ENCODE data around the gene MYH15.
"Not testable (repeated sequence)": the region's sequence is repeated elsewhere in the genome, so short reads cannot be mapped to it uniquely, and the experiment has no call there.

The MYH15 gene

DNA sequence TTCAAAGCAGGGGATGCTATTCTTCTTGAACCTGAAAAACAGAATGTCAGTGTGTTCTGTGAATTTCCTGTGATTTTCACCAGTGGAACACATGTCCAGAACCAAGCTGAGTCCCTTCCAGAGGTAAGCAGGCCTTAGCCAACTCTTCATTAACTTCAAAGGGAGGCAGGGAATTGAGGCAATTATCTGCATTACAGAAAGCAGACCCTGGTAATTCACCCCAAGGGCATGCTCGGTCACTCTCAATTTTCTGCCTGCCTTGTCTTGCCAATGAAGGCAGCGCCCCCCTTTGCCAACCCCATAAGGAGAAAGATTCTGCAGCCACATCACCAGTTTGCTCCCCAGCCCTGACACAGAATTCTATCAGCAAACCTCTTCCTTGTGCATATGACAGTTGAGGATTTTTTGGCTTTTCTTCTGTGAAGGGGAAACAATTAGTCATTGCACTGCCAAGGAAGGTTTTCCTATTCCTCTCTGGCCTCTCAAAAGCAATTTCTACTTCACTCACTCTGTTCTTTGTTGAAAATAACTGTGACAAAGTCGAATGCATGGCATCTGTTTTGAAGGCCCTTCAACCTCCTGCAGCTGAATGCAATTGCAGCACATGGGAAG is 128.8 kb downstream of the MYH15 start:
- FAIRE-seq, result no peak

DNA sequence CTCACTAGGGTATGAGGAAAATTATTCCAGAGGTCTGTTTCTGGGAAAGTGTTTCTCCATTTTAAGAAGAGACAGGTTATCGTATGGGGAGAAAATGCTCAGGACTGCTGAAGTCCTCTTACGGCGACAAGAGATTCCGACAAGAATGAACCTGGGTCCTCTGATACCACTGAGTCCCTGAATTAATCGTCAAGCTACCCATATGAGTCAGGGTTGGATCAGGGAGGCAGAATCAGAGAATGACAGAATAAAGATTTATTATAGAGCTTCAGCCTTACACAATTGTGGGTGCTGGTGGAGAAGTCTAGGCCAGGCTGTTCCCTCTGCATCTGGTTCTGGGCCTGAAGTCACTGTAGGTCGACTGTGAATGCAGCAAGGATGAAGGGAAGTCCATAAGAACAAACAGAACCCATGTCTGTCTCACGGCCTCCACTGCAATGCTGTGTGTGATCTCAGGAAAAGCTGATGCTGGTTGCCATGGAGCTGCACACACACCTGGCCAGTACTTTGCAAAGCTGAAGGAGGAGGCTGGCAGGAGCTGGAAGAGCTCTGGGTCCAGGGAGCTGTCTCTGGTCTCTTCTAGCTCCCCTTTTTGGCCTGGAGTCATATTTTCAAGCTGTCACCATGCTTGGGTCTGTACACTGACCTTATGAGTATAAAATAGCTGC is 130.1 kb downstream of the MYH15 start:
- no peak for FAIRE-seq

DNA sequence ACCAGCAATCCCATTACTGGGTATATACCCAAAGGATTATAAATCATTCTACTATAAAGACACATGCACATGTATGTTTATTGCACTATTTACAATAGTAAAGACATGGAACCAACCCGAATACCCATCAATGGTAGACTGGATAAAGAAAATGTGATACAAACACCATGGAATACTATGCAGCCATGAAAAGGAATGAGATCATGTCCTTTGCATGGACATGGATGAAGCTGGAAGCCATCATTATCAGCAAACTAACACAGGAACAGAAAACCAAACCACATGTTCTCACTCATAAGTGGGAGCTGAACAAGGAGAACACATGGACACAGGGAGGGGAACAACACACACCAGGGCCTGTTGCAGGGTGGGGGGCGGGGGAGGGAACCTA is 131.4 kb downstream of the MYH15 start:
- not testable (repeated sequence) for FAIRE-seq

DNA sequence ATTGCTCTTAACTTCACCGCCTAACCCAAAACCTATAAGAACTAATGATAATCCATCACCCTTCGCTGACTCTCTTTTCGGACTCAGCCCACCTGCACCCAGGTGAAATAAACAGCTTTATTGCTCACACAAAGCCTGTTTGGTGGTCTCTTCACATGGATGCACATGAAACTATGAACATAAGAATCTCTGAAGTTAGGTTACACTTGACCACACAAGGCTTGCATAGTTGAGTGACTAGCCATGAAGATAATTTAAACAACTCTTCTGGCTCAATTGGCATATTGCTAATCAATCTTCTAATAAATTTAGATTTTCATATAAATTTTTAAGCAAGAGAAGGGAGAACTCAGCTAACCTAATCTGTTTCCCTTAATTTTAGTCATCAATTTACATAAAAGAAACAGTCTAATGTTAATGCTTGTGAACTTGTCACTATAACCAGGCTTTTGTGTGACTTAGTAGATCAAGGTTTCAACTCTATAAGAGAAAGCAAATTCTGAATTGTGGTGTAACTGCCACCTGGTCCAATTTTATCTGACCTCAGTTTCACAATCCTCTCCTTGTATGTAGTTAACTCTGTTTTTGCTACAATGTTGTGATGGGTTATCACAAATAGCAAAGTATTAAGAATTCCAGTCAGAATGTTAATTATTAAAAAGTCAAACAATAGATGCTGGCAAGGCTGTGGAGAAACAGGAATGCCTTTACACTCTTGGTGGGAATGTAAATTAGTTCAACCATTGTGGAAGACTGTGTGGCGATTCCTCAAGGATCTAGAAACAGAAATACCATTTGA is 132.0 kb downstream of the MYH15 start:
- no peak for FAIRE-seq

DNA sequence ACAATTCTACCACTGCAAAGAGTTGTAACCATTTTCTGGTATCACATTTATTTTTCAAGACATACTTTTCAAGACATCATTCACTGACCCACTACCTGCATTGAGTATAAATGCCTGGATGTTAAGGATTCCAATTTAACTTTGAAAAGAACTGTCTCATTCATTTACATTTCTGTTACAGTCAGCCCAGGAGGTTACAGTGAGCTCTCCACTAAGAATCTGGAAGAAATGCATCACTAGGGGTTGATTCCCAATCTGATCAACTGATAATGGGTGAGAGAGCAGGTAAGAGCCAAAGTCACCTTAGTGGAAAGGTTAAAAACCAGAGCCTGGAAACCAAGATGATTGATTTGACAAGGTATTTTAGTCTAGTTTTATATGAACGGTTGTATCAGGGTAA is 133.0 kb downstream of the MYH15 start:
- no peak for FAIRE-seq

DNA sequence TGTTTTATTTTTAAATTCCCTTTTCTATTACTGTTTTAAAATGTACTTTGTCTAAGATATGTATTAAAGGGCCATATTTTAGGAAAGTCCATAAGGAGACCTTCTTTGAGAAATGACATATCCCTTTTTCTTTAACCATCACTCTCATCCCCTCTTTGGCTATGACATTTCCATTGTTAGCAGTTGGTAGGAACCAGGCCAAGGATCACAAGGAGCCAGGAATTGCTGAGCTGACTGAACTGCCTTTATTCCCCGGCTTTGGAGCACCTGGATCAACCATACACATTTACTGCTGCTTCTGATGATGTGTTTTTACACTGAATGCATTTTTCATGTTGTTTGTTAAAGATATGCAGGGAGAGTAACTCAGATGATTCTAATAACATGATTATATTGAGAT is 134.4 kb downstream of the MYH15 start:
- FAIRE-seq, result no peak

DNA sequence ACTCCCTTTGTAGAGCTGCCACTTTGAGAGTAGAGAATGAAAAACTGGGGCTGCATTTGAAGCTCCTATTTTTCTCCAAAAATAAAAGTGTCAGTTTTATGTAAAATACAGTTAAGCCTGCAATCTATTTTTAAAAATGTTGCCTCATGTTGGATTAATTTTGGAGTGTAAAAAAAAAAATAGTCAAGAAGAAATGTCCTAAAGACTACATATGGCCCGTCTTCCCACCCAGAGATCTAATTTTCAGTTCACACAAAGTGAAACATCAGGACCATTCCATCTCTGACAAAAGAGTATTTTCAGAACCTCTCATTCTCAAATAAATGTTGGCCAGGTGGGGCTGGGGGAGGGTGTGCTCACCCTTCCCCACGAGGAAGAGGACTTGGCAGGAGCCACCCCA is 151.4 kb downstream of the MYH15 start:
- no peak for FAIRE-seq

DNA sequence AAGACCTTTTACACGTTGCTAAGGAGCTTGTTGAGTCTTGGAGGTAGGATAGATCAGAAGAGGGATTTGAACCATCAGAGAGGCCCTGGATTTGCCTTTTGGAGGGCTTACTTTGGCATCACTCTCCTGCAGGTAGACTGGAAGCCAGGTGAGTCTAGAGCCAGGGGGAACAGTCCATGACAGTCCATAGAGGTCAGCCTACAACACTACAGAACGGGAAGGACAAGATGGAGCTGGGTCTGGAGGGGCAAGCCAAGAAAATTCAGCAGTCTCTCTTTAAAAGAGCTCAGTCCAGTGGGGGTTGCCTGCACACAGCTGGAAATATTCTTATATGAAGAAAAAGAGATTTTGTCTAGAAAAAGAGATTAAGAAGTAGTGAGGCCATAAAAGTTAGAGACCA is 153.4 kb downstream of the MYH15 start:
- FAIRE-seq, result no peak

DNA sequence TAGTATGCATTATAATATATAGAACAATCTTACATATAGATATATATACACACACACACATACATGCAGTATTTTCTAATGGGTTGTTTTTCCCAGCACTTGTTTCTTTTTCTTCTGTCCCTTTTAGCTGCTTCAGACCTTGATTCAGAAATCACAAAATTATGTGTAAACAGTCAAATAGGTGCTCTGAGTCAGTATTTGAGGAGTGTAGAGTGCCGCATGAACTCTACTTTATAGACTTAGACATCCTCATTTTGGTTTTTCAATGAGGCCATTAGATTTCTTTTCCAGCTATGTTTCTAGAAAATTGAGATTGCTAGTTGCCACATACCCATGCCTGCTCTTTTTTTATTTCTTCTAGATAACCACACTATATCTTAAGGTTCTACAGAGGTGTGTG is 155.8 kb downstream of the MYH15 start:
- FAIRE-seq, result no peak

DNA sequence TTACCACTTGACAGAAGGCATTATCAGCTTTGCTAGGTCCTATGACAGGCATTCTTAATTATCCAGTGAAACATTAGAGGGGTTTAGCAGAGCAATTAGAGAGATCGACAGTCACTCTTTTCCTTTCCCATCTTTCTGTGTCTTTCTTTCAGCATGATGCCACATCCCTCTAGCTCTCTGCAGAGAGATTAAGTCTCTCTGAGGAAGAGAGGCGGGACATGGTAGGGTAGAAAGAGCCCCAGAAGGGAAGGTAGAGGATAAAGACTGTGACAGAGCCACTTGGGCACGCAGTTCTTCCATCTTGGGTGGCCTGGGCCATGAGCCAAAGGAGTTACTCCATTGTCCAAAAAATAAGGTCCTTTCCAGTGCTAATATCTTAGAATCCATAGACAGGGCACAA is 158.2 kb downstream of the MYH15 start:
- FAIRE-seq, result no peak

DNA sequence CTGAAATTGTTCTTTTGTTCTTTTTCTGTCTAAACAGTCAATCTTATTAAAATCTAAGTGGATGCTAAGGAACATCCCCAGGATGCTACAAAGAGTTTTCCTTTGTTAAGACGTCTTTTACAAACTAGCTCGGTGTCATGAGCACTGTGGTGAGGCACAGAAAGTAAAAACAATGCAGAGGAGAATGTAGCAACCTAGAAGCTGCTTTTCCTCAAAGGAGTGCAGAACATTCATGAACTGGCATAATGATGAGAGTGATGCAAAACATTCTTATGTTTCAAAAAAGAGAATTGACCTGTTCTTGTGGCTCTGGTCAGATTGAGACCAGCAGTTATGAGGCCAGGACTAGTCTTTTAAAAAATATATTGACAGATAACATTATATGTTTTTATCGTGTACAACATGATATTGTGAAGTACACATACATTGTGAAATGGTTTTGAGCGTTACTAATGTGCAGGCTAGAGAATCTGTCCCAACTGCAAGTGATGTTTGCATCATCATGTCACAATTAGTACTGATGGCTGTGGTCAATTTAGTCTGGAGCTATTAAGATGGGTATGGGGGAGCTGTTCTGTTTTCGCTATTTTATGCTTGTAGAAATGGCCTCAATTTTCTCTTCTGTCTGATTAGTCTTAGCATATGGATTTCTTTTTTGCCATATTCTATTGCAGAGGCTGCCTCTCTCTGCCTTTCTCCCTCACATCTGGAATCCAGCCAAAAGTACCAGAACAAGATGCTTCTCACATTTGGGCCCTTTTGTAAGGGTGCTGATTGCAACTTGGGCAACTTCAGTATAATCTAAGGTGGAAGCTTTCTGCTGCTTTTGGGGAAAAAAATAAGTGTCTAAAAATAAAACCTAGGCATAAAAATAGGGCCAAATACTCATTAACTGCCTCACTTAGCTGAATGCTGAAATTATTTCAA is 163.8 kb downstream of the MYH15 start:
- no peak for FAIRE-seq

DNA sequence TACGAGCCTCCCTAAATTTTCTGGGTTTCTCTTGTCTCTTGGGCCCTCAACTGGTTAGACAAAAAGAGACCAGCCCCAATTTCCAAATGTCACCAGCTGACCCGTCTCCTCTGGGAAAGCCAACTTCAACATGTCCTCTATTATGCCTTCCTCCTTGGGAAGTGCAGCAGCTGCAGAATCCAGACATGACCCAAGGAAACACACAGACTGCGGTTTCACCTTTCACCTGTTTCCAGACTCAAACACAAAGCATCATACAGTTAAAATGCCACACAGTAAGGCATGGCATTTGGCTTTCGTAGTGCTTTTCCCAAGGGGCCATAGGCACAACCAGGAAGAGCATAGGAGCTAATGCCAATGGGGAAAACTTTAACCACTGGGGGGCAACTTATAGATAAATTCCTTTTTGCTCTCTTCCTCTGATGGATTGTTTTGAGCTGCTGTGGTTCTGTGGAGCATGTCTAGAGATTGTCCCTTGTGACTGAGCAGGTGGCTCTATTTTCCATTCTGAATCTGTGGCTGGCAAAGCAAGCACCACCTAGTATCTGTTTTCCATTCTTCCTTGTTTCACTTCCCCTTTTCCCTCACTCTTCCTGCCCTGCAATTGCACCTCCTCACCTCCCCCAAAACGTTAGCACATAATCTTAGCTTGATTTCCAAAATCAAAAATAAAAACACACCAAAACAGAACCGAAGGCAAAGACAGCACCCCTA is 164.7 kb downstream of the MYH15 start:
- no peak for FAIRE-seq

DNA sequence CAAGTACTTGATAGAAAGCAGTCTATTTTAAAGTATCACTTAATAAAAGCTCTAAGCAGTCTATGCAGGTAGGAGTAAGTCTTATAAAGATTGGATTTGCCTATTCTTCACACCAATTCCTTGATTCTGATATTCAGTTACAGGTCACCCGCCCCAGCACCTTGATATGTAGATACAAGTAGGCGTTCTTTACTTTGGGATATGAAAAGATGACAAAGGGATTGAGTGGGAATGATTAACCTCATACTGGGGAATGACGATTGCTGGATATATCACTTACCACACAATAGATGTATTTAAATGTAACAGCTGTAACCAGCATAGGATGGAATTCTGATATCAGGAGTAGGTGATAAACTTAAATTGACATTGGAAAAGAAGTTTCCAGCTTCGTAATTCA is 166.9 kb downstream of the MYH15 start:
- FAIRE-seq, result no peak

DNA sequence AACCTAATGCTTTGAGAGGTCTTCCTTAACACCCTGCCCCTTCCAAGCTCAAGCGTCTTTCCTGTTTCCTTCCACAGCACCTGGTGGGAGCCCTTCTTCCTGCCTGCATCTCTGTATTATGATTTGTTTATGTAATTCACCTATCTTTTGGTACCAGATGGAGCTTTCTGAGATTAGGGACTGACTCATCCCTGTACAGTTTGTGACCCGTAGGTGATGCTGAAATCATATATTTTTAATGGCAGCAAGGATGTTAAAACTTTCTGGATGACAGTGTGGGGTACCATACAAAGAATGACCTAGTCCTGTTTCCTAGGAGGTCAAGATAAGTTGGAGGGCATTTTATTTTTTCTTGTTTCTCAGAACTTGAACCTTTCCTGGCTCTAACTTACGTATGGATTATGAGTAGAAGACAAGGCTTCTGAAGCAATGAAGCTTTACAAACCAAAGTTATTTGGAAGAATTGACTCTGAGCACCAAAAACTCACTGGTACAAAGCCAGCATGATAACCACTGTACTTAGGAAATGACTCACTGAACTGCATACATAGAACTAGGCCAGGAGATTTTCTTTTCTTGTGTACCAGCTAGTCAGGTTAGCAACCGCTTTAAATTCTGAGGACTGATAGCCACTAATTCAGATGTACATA is 167.4 kb downstream of the MYH15 start:
- FAIRE-seq, result no peak

DNA sequence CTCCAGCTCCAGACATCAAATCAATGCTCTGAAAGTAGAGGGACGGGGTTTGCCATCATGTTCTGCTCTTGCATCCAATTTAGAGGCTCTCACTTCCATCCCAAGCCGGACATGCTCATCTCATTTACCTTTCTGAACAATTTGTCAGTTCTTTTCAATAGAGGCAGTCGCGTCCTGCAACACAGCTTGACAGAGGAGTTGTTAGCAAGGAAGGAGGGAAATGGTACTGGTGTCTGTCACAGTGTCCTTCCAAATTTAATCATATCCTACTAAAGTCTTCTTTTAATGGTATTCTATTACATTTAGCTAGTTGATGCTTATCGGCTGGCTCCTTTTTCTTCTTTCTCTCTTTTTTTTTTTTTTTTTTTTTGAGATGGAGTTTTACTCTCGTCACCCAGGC is 168.5 kb downstream of the MYH15 start:
- no peak for FAIRE-seq

DNA sequence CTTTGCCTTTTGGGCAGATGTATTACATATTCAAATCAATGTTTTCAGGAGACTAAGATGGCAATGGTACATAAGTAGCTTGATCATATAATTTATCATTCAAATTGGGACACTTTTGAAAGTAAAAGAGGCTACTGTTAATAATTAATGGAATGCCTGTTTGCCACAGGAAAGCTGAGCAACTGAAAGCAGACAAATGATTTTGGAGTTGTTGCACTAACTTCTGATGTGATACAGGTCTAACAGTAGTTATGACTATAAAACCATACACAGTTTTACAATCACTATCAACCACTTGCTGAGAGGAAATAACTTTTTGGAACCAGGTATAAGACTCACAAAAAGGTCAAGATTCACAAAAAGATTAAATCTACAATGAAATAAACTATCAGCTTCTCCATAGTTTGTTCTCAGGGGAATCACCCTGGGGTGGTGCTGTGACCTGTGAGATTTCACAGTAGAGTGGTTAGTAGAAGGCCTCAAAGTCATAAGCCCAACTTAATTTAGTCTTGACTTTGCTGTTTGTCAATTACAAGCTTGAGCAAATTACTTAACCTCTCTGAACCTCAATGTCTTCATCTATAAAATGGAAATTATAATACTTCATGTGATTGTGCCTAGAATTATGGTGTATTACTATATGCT is 171.4 kb downstream of the MYH15 start:
- FAIRE-seq, result no peak

DNA sequence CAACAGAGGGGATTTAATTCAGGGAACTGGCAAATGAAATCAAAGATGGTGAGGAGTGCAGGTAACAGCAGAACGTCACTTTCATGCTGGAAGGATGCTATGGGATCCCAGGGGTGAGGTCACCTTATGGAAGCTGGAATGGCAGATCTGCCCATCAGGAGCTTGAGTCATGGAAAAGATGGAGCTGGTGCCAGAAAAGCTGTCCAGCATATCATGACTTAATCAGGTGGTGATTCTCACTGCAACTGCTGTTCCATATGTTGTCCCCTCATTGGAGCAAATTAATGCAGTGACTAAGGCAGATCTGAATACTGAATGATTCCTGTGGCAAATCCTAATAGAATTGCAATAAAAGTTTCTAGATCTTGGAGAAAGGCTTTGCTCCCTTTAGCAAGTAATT is 175.7 kb downstream of the MYH15 start:
- no peak for FAIRE-seq

DNA sequence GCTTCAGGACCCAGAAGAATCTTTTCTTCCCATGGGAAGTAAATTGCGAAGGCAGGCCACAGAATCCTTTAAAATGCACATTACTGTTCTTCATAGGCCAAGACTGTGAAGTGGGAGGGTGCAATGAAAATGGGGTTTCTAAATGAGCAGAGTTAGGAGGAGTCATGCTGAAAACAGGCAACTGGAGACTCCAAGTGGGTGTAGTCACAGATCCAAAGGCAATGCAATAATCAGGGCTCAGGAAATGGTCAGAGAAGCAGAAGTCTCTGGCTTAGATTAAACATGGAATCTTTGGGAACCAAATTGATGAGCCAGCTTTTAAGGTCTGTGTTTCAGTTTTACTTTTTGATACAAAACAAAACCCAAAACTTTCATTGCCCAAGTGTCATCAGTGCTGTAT is 176.4 kb downstream of the MYH15 start:
- no peak for FAIRE-seq

DNA sequence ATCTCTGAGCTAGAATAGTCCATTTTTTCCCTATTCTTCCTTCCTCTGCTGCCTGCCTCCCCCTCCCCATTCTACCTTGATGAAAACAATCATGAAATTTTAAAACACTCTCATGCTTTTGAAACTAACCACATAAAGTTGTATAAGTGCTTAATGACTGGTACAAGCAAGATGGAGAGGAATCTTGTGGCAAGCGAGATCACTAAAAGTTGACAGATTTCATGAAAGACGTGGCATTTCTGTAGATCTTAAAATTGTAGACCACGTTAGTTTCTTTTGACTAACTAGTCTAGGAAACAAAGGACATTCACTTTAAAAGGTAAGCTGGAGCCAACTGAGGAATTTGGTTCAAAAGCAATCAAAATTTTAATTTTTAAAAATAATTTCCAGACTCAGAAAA is 178.6 kb downstream of the MYH15 start:
- FAIRE-seq, result no peak

Measured in endometrium (tissue), 2 donors.